Pancreas (tissue), 10 donors: Measurements from ENCODE around the gene LAMA2. TPM values are rescaled to one million over a fixed set of nuclear protein-coding genes. Genes with fewer than 3 reads are reported as not detected.

Experiments used
- ATAC-seq, 4 donors: fragments of 200-7000 bp; cut with Tn5 transposase; one replicate each; pipeline versions ENCODE4 v1.8.0 to v1.9.1; 2020; ENCODE audit warnings: mild to moderate bottlenecking in 4 of 4, moderate library complexity in 4 of 4
- DNase-seq, 6 donors: peaks; one replicate each; pipeline ENCODE4 v3.0.0-alpha.2; 2020
- FAIRE-seq: peaks from 2 replicates; lab custom pipeline; 2012; peaks lifted over from hg19 to GRCh38; lab: Jason Lieb, UNC
- H3K27ac ChIP-seq, 4 donors: fragments of 200-600 bp; sonication (generic); 1 replicate in 3 of 4; 2 replicates in 1 of 4; pipeline versions ENCODE4 v1.5.0 to v1.8.0; 2020
- H3K27me3 ChIP-seq, 4 donors: fragments of 200-600 bp; one replicate each; pipeline ENCODE4 v1.8.0; 2021
- H3K36me3 ChIP-seq, 3 donors: fragments of 200-600 bp; sonication (generic) in 1 of 3; one replicate each; pipeline versions ENCODE4 v1.5.0 to v1.8.0; 2020 to 2021
- H3K4me1 ChIP-seq, 3 donors: fragments of 200-600 bp; one replicate each; pipeline ENCODE4 v1.8.0; 2021
- H3K4me3 ChIP-seq, 4 donors: fragments of 200-600 bp; sonication (generic) in 2 of 4; one replicate each; pipeline versions ENCODE4 v1.5.0 to v1.8.0; 2020 to 2021
- H3K9me3 ChIP-seq, 4 donors: fragments of 200-600 bp; one replicate each; pipeline ENCODE4 v1.8.0; 2021
- WGBS, 2 donors: extraction: QIAGEN DNeasy Blood & Tissue Kit; methylation state at CpG; one replicate each; pipeline ENCODE4 v1.1.7; 2013; 5-methylcytosine and 5-hydroxymethylcytosine counted together
- intact Hi-C, 3 donors: fragments of 100-400 bp; cut with DNase I; formaldehyde crosslinking; loops; one replicate each; pipeline versions ENCODE4 v1.11.1 to v1.14.2; 2022
- polyA plus RNA-seq, 2 donors: library from polyadenylated mRNA; stranded (reverse); fragments of 200-250 nt; gene quantifications; one replicate each; pipeline ENCODE4 v1.2.3, GENCODE V29; 2013
- total RNA-seq, 6 donors: library from RNA; stranded (reverse); fragmentation: NEBNext Ultra II Directional in 4 of 6; extraction: Animal tissue kit (Norgen Biotek cat#: 25700) in 4 of 6; gene quantifications; one replicate each; pipeline versions ENCODE4 v1.2.1 to v1.2.4, GENCODE V29; 2021 to 2023
- TF ChIP-seq, protein P1 (sequence below), 4 donors: fragments of 200-600 bp; sonication (generic) in 3 of 4; IDR thresholded peaks; one replicate each; pipeline versions ENCODE4 v1.5.0 to v1.8.0; 2021; ENCODE audit warnings: antibody characterized with exemption in 4 of 4
- donor health status: healthy with polysubstance abuse.
- donor health status: DM: no; HTN: no; CAD: no; lungs with moderate emphysema.
- donor health status: DM: no; HTN: no; CAD: no.
- donor health status: control.
- donor health status: control.
- donor health status: Bipolar disorder and iron deficiency.
- donor health status: DM: yes; HTN: yes; CAD: no.
- donor health status: DM: no; HTN: no; CAD: no.
- donor health status: DM: no; HTN: no; CAD: no.
- donor health status: DM: yes; HTN: yes; CAD: no.

Gene LAMA2
- total and polyA plus RNA-seq, 8 donors: 1.2 to 26.2 (median 6.2) TPM

DNA sequence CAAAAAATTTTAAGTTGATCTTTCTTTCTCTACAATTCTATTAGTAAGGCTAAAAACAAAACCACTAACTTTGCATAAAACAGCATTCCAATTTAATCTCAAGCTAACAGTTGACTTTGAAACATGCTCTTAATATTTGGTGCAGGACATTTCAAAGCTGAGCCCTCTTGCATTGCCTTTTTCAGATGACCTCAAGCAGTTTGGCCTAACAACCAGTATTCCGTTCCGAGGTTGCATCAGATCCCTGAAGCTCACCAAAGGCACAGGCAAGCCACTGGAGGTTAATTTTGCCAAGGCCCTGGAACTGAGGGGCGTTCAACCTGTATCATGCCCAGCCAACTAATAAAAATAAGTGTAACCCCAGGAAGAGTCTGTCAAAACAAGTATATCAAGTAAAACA lies 633.1 kb downstream of the LAMA2 start:
- ATAC-seq (no peak), DNase-seq (no peak), FAIRE-seq (no peak)
- Histone ChIP-seq H3K4me1 (no peaks in the 10 kb centered on the region), H3K27me3 (no peaks in the 10 kb centered on the region), H3K36me3 (no peaks in the 10 kb centered on the region), H3K9me3 (no peaks in the 10 kb centered on the region), H3K27ac (no peak overlapping the region), H3K4me3 (no peak overlapping the region)
- WGBS, 2 donors: 86 to 90% methylated on average over 3 of the region's 3 CpGs
- TF ChIP-seq, protein P1, sequence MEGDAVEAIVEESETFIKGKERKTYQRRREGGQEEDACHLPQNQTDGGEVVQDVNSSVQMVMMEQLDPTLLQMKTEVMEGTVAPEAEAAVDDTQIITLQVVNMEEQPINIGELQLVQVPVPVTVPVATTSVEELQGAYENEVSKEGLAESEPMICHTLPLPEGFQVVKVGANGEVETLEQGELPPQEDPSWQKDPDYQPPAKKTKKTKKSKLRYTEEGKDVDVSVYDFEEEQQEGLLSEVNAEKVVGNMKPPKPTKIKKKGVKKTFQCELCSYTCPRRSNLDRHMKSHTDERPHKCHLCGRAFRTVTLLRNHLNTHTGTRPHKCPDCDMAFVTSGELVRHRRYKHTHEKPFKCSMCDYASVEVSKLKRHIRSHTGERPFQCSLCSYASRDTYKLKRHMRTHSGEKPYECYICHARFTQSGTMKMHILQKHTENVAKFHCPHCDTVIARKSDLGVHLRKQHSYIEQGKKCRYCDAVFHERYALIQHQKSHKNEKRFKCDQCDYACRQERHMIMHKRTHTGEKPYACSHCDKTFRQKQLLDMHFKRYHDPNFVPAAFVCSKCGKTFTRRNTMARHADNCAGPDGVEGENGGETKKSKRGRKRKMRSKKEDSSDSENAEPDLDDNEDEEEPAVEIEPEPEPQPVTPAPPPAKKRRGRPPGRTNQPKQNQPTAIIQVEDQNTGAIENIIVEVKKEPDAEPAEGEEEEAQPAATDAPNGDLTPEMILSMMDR (IDR thresholded peaks at IDR 0.05): no peak
- intact Hi-C loops: no loop called here

DNA sequence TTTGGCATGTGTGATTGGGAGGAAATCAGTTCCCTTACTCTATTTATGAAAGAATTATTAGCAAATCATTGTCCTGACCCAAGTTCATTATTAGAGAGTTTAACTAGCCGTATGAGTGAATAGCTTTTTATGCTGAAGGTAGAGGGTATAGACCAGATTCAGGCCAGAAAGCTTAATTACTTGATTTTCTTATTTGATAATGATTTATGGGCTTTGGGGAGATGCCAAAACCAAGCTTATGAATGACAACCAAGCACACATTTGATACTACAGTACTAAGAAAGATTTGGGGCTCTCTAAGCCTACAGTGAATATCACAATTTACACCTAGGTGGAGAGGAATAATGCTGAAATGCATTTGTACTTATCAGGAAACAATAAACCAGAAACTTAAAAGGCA lies 633.8 kb downstream of the LAMA2 start:
- intact Hi-C loops: no loop called here
- Histone ChIP-seq H3K27me3 (no peaks in the 10 kb centered on the region), H3K4me1 (no peaks in the 10 kb centered on the region), H3K4me3 (no peak overlapping the region), H3K9me3 (no peaks in the 10 kb centered on the region), H3K27ac (no peak overlapping the region), H3K36me3 (no peaks in the 10 kb centered on the region)
- TF ChIP-seq, protein P1 (IDR thresholded peaks at IDR 0.05): no peak
- no peak for DNase-seq
- 69% methylated on average over 1 of the region's 1 CpG for WGBS, 2 donors
- ATAC-seq: no peak
- no peak for FAIRE-seq

- intact Hi-C loops: no loop called here
- FAIRE-seq: no peak
- WGBS, 2 donors: 45 to 50% methylated on average over 2 of the region's 2 CpGs
Measured at GRCh38 chr6:129517288-129517687, 634.4 kb downstream of the LAMA2 start.

GRCh38 chr6:129519750-129520149 lies 636.8 kb downstream of the LAMA2 start:
- FAIRE-seq: no peak
- no peak for ATAC-seq
- no peaks in the 10 kb centered on the region for H3K4me1 ChIP-seq
- no peaks in the 10 kb centered on the region for H3K9me3 ChIP-seq
- no peaks in the 10 kb centered on the region for H3K27me3 ChIP-seq
- DNase-seq: no peak
- WGBS, 2 donors: 93 to 96% methylated on average over 2 of the region's 2 CpGs
- intact Hi-C loops: no loop called here
- H3K36me3 ChIP-seq: no peaks in the 10 kb centered on the region
- H3K27ac ChIP-seq: no peak overlapping the region
- no peak overlapping the region for H3K4me3 ChIP-seq
- TF ChIP-seq, protein P1 (IDR thresholded peaks at IDR 0.05): no peak

More at GRCh38 chr6:129517288-129517687, 634.4 kb downstream of the LAMA2 start:
- H3K4me3 ChIP-seq: no peak overlapping the region
- H3K36me3 ChIP-seq: no peaks in the 10 kb centered on the region
- DNase-seq (no peak), ATAC-seq (no peak)
- H3K4me1 ChIP-seq: no peaks in the 10 kb centered on the region
- no peaks in the 10 kb centered on the region for H3K9me3 ChIP-seq
- TF ChIP-seq, protein P1 (IDR thresholded peaks at IDR 0.05): no peak
- no peak overlapping the region for H3K27ac ChIP-seq
- H3K27me3 ChIP-seq: no peaks in the 10 kb centered on the region

DNA sequence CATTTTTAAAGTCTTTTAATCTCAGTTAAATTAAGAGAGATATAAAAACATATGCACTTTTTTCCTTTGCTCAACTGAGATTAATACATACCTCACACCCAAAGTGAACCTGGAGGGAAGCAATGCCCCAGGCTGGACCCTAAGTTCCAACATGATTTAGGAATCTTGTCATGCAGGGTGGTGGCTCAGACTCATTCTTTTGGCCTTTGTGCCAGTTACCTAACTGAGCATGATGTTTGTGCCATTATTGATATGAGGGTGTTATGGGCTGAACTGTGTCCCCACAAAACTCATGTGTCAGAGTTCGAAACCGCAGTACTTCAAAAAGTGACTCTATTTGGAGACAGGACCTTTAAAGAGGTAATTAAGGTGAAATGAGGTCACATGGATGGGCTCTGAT lies 639.0 kb downstream of the LAMA2 start:
- H3K4me3 ChIP-seq: no peak overlapping the region
- no peaks in the 10 kb centered on the region for H3K4me1 ChIP-seq
- no peaks in the 10 kb centered on the region for H3K36me3 ChIP-seq
- DNase-seq (no peak), FAIRE-seq (no peak), ATAC-seq (no peak)
- intact Hi-C loops: no loop called here
- no peaks in the 10 kb centered on the region for H3K9me3 ChIP-seq
- 47 to 48% methylated on average over 2 of the region's 2 CpGs for WGBS, 2 donors
- no peak overlapping the region for H3K27ac ChIP-seq
- TF ChIP-seq, protein P1 (IDR thresholded peaks at IDR 0.05): no peak
- H3K27me3 ChIP-seq: no peaks in the 10 kb centered on the region
